ENCODE results near the gene SIRT6. TPM values are rescaled to one million over a fixed set of nuclear protein-coding genes. Genes with fewer than 3 reads are reported as not detected.
A peak's percentile ranks its signal among the peaks of the same experiment; 100 is the strongest.
"Not testable (repeated sequence)": the region's sequence is repeated elsewhere in the genome, so short reads cannot be mapped to it uniquely, and the experiment has no call there.

The SIRT6 gene
- total RNA-seq, 1 donor from 2014 or later: 34.8 TPM

- no peaks in the 10 kb centered on the region for H3K36me3 Mint-ChIP-seq (ENCODE audit: low read depth)
- H3K4me3 Mint-ChIP-seq: no peak overlapping the region
- peaks cover 6% of the 10 kb centered on the region for H3K27me3 Mint-ChIP-seq (ENCODE audit: low read depth)
- no peak for DNase-seq (ENCODE audit: low read depth, low spot score)
- H3K27ac Mint-ChIP-seq (ENCODE audit: unreplicated experiment): no peak overlapping the region
- H3K9me3 Mint-ChIP-seq: no peaks in the 10 kb centered on the region
- H3K4me1 Mint-ChIP-seq: no peaks in the 10 kb centered on the region
- no peak for TF ChIP-seq CTCF (conservative IDR thresholded peaks at IDR 0.05)
Measured at GRCh38 chr19:4227771-4228170, 45.4 kb upstream of the SIRT6 start.

- no peak overlapping the region for H3K4me3 Mint-ChIP-seq
- no peak for TF ChIP-seq CTCF (conservative IDR thresholded peaks at IDR 0.05)
- no peaks in the 10 kb centered on the region for H3K4me1 Mint-ChIP-seq
- peak overlapping the region; percentile 81 for H3K27ac Mint-ChIP-seq (ENCODE audit: unreplicated experiment)
- DNase-seq (ENCODE audit: low read depth, low spot score): no peak
- H3K27me3 Mint-ChIP-seq (ENCODE audit: low read depth): peaks cover 6% of the 10 kb centered on the region
- H3K36me3 Mint-ChIP-seq (ENCODE audit: low read depth): no peaks in the 10 kb centered on the region
- no peaks in the 10 kb centered on the region for H3K9me3 Mint-ChIP-seq
Measured at GRCh38 chr19:4225885-4226284, 43.5 kb upstream of the SIRT6 start.

- no peaks in the 10 kb centered on the region for H3K9me3 Mint-ChIP-seq
- TF ChIP-seq CTCF (conservative IDR thresholded peaks at IDR 0.05): no peak
- no peak for DNase-seq (ENCODE audit: low read depth, low spot score)
Measured at GRCh38 chr19:4224470-4224869, 42.1 kb upstream of the SIRT6 start.

GRCh38 chr19:4220188-4220587 lies 37.8 kb upstream of the SIRT6 start:
- Mint-ChIP-seq H3K27ac (ENCODE audit: unreplicated experiment) (no peak overlapping the region), H3K4me3 (no peak overlapping the region), H3K4me1 (no peaks in the 10 kb centered on the region), H3K36me3 (ENCODE audit: low read depth) (no peaks in the 10 kb centered on the region), H3K27me3 (ENCODE audit: low read depth) (no peaks in the 10 kb centered on the region), H3K9me3 (no peaks in the 10 kb centered on the region)
- no peak for DNase-seq (ENCODE audit: low read depth, low spot score)
- no peak for TF ChIP-seq CTCF (conservative IDR thresholded peaks at IDR 0.05)

More at GRCh38 chr19:4224470-4224869, 42.1 kb upstream of the SIRT6 start:
- peaks cover 2% of the 10 kb centered on the region for H3K27me3 Mint-ChIP-seq (ENCODE audit: low read depth)
- no peaks in the 10 kb centered on the region for H3K36me3 Mint-ChIP-seq (ENCODE audit: low read depth)
- peak overlapping the region; percentile 82 for H3K27ac Mint-ChIP-seq (ENCODE audit: unreplicated experiment)
- H3K4me1 Mint-ChIP-seq: no peaks in the 10 kb centered on the region
- H3K4me3 Mint-ChIP-seq: no peak overlapping the region

- H3K9me3 Mint-ChIP-seq; H3K27ac Mint-ChIP-seq (ENCODE audit: unreplicated experiment); H3K36me3 Mint-ChIP-seq (ENCODE audit: low read depth); H3K4me1 Mint-ChIP-seq; H3K4me3 Mint-ChIP-seq; DNase-seq (ENCODE audit: low read depth, low spot score): not testable (repeated sequence)
- peaks cover 14% of the 10 kb centered on the region for H3K27me3 Mint-ChIP-seq (ENCODE audit: low read depth)
Measured at GRCh38 chr19:4218523-4218922, 36.2 kb upstream of the SIRT6 start.

GRCh38 chr19:4217429-4218264 lies 35.3 kb upstream of the SIRT6 start:
- no peak for TF ChIP-seq CTCF (conservative IDR thresholded peaks at IDR 0.05)
- H3K4me1 Mint-ChIP-seq: no peaks in the 10 kb centered on the region
- H3K36me3 Mint-ChIP-seq (ENCODE audit: low read depth): no peaks in the 10 kb centered on the region
- no peak for DNase-seq (ENCODE audit: low read depth, low spot score)
- H3K27me3 Mint-ChIP-seq (ENCODE audit: low read depth): peaks cover 22% of the 10 kb centered on the region
- no peak overlapping the region for H3K4me3 Mint-ChIP-seq
- no peak overlapping the region for H3K27ac Mint-ChIP-seq (ENCODE audit: unreplicated experiment)
- no peaks in the 10 kb centered on the region for H3K9me3 Mint-ChIP-seq

Data from neural crest cell (in vitro differentiated cells).